NCI-H2107 (cell line): ENCODE results near the gene DQX1.

Source experiments
- DNase-seq: peaks from one replicate; lab custom pipeline; 2025; lab: John Stamatoyannopoulos, UW

Gene DQX1

DNA sequence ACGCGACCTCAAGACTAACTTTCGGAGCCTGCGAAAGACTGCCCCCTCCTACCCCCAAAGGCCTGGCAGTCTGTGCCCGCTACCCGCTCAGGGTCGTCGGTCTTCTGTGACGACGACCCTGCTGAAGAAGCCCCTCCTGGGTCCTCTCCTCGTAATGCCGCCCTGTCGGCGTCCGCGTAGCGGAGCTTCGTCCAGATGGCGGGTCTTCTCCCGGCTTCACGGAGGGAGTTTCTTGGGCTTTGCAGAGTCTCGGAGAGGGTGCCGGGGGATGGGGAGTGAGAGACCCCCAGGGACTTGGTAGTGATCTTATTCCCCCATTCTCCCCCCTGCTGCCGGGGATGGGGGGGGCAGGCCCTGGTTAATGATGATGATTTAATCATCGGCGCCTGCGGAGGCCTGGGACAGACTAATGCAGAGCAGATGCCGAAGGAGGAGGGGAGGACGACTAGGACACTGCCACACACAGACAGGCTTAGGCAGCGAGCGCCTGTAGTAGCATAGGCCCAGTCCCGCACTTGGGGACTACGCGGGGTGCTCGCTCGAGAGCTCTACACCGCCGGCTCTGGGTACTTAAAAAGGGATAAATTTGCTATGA lies 18.0 kb downstream of the DQX1 start:
- DNase-seq: no peak

- DNase-seq: peak; percentile 89
Observed at GRCh38 chr2:74507145-74507925, 18.7 kb downstream of the DQX1 start, which contains the start of gene PCGF1. TSS of gene PCGF1 (minus strand) at chr2:74507695. CDS start at chr2:74507668, 27 bp downstream.

DNA sequence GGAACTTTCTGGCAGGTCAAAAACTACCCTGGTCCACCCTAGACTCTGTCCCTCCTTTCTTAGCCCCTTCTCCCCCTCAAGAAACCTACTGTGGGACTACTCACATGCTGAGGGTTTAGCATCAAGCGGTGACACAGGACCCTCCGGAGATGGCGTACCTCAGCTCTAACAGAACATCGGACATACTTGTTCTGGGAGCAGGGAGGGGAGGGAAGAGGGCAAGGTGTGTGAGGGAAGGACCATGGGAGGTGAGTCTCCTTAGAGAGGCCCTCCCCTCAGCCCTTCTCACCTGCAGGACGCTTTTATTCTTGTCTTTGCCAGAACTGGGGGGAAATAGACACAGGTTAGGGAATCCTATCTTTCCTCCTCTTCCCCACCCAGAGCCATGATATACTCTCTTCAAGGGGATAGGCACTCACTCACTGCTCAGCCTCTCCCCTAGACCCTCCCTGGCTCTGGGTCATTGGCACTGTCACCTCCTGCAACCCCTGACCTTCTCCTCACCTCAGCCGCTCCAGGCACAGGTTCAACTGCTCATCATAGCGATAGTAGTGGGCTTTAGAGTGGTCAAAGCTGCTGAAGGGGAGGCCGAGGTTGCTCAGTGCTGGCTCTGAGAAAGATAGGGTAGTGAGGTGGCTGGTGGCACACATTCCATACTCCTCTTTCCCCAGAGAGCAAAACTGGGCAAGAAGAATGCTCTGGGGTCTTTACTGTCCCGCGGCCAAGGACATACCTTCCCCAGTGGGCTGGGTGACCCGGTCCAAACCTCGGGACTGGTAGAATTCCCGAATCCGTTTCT lies 20.4 kb downstream of the DQX1 start:
- no peak for DNase-seq

- DNase-seq: no peak
Observed at GRCh38 chr2:74504591-74504990, 21.4 kb downstream of the DQX1 start.

DNA sequence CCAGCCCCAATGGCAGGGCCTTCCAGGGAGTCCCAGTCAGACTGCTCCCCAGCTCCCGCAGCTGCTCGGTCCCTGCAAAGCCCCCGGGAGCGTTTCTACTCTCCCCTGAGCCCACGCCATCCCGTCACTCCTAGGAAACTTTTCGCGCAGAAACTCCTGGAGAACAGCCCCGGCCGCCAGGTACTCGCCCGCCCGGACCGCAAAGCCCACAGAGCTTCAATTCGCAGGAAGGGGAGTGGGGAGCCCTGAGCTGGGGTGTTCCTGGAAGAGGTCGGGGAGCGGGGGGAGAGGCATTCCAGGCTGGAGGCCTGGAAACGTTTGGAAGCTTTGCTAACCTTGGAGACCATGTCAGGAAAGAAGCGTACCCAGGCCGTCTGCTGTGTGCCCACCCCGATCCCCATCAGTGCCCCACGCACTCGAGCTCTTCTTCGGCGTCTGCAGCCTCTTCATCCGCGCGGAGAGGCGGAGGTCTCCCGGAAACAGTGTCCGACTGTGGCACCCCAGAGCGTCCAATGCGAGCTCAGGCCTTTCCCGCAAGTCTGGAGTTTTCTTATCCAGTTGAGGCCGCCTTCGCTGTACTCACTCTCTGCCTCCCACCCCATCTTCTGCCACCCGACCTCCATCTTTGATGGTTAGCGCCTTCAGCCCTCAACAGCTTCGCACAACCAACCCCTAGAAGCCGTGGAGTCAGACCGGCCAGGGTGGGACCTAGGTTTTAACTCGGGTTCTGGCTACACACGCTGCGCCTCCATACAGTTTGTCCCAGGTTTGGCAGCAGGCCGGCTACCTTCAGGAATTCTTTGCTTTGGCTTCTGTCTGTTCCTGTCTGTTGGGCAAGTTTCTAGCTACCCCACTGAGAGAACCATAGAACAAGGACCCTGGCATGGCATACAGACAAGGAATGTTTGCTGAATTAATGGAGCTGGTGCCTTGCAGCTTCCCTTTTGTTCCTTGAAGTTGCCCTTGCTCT lies 22.2 kb downstream of the DQX1 start:
- DNase-seq: no peak

- DNase-seq: no peak
Observed at GRCh38 chr2:74502720-74503505, 23.1 kb downstream of the DQX1 start.

DNA sequence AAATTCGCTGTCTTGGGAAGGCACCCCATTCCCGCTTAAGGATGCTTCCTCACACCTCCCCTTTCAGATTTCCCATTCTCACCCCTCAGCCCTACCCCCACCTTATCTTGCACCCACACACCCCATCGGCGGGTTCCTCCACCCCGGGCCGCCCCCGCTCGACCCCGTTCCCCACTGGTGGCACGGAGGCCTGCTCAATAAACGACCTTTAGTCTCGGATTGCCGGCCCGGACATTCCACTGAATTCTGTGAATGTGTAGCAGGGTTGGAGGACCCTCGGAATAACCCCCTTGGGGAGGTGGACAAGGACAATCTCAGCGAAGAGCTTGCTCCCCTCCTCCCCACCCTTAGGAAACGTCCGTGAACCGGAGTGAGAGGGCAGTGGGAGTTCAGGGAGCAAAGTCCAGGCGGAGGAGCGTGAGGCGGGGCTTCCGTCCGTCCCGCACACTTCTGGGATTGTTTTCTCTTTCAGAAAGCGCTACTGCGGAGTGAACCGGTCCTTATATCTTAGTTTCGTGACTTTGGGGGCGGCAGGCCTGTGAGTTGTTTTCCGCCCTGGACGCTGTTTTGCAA lies 23.8 kb downstream of the DQX1 start:
- no peak for DNase-seq

- DNase-seq: no peak
Observed at GRCh38 chr2:74501335-74502071, 24.5 kb downstream of the DQX1 start.

GRCh38 chr2:74500578-74500946 lies 25.5 kb downstream of the DQX1 start:
- DNase-seq: no peak

DNA sequence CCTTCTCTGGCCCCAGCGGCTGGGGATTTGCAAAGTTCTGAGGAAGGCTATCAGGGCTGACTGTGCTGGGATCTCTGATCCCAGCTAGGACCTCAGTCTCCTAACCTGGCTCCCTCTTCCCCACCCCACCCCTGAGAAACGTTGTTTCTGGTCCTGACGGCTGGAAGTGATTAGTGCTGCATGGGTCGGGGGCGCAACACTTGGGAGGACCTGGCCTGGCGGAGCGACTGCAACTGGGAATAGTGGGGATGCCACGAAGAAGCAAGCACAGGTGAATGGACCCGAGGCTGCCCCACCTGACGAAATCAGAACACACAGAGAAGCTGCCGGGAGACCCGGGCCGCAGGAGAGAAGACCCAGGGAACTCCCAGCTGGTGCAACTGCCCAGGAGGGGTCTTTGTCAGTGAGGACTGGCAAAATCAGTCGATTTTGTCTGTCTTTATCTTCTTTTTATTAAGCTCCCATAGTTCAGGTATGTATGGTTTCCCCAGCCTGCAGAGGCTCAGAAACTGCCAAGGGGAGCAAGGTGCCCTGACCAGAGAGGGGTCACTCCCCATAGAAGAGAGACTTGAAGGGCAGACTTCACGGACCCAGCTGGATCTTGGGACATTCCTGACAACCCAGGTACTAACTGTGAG lies 26.0 kb downstream of the DQX1 start:
- no peak for DNase-seq

DNA sequence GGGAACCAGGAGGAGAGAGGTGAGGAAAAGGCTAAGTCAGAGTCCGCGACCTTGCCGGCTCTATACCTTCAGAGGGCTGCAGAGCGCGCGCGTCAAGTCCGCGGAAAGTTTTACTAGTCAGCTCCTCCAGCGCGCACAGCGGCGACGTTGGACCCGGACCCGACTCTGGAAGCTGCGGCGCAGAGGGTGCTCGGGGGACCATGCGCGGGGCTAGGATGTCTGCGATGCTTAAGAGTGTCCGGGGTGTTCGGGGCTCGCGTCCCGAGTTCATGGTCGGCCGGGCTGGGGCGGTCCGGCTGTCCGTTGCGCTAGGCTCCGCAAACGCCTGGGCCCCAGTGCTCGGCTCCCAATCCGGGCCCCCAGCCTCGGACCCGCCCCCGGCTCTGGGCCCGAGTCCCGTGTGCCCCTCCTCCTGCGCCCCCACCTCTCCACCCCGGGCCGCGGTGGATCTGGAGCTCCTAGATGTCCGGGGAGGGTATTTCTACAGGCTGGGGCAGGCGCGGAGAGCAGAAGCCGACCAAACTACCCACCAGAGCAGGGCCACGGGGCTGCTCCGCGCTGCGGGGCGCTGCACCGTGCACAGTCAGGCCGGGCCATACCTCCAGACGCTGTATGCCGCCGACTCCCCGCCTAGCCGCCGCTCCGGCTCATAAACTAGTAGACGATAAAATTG lies 26.6 kb downstream of the DQX1 start, which contains the start of gene LBX2:
LBX2 (minus strand) TSS at position 337 of the 673 bp plus-strand sequence; CDS start at position 271, 66 bp downstream.
- no peak for DNase-seq

DNA sequence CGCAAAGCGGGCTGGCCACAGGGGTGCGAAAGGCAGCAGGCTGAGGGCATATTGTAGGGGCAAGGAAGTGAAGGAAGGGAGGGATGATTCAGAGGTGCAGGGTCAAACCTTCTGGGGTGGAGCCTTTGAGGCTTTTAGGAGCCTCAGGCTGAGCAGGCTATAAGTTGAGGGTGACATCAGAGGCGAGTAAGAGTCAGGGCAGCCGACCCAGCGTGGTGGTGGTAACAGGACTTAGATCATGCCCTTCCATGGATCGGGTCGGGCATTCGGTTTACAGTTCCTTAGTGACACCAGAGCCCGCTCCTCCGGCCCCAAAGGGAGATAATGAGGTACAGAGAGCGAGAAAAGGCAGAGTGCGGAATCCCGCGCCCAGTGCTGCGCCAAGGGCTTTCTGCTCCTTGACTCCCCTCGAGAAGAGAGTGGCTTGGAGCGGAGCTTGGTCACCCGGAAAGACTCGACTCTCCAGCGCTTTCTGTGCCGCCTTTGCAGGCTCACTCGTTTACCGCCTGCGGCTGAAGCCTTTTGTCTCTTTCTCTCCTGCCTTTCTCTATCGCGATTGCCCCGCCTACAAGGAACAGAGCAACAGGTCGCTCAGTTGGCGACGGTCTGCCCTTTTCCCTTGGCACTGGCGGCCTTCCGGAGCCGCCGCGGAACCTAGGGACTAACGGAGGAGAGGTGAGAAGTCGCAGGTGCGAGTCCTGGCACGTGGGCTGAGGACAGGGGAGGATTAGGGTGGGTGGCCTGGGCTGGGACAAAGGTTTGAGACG lies 27.3 kb downstream of the DQX1 start:
- DNase-seq: no peak

- DNase-seq: no peak
Observed at GRCh38 chr2:74497777-74498499, 28.1 kb downstream of the DQX1 start.

- no peak for DNase-seq
Observed at GRCh38 chr2:74496997-74497776, 28.8 kb downstream of the DQX1 start.

DNA sequence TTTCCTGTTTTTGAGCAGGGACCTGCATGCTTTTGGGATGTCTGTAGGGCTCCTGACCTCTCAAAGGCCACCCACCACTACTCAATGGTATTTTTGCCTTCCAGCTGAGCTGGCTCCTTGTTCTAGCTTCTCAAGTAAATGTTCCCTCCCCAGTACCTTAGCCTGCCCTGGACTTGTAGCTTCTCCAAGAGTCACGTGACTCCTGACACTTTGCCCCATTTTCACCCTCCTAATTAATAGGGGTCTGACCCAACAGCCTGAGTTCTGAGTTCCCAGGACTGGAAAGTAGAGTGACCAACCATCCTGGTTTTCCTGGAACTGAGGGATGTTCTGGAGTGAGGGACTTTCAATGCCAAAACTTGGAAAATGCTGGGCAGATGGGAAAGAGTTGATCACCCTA lies 30.6 kb downstream of the DQX1 start:
- no peak for DNase-seq

DNA sequence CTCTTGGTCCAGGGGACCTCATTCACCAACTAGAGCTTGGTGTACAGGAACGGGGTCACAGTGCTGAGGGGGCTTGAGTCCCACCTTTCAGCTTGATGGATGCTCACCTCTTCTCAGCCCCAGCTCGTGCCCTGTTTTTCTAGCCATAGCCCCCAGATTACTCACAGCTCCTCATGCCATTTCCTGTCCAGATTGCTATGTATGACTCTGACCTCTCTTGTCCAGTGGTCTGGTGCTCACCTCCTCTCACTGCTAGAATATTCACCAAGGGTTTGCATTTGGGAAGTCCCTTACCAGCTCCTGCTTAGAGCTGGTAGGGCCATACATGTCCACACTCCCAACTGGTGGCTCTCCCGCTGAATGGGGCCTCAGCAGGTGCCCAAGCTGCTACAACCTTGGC lies 32.5 kb downstream of the DQX1 start:
- no peak for DNase-seq
